Stimulated activated CD4-positive, alpha-beta T cell treated with anti-CD3 and anti-CD28 coated beads, Interleukin-1b, Interleukin-23, amount 100 ng/mL, for 4 hours (primary cell): ENCODE data around the gene JMJD4.

Source experiments
- DNase-seq, 2 donors: peaks; one replicate each; pipeline ENCODE4 v3.0.0-alpha.2; 2020; ENCODE audit warnings: low read depth in 2 of 2

Gene JMJD4

GRCh38 chr1:227768640-227769039 is 33.5 kb upstream of the JMJD4 start:
- DNase-seq = no peak

GRCh38 chr1:227768125-227768439 is 33.0 kb upstream of the JMJD4 start:
- DNase-seq = no peak

DNA sequence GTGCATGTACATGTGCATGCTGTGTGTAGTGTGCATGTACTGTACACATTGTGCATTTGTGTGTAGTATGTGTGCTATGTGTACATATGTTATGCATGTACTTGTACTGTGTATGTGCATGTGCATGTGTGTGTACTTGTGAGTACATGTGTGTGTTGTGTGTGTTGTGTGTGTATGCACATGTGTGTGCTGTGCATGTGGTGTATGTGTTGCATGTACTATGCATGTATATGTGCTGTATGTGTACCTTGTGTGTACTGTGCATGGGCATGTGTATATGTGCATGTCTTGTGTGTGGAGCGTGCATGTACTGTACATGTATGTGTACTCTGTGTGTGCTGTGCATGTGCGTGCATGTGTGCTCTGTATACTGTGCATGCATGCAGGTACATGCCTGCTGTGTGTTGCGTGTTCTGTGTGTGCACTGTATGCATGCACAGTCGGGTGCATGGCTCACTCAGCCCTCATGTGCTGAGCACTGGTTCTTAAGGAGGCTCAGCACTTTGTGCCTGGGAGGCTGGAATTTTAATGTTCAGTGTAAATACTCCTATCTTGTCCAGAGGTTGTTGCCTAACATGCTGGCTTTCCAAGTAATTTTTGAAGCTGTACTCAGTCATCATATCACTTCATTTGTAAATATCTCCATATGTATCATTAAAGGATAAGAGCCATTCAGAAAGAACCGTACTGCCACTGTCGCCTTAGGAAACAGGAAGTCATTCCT is 32.5 kb upstream of the JMJD4 start:
- DNase-seq = no peak

- DNase-seq = no peak
Measured at GRCh38 chr1:227766653-227767277, 31.7 kb upstream of the JMJD4 start.

DNA sequence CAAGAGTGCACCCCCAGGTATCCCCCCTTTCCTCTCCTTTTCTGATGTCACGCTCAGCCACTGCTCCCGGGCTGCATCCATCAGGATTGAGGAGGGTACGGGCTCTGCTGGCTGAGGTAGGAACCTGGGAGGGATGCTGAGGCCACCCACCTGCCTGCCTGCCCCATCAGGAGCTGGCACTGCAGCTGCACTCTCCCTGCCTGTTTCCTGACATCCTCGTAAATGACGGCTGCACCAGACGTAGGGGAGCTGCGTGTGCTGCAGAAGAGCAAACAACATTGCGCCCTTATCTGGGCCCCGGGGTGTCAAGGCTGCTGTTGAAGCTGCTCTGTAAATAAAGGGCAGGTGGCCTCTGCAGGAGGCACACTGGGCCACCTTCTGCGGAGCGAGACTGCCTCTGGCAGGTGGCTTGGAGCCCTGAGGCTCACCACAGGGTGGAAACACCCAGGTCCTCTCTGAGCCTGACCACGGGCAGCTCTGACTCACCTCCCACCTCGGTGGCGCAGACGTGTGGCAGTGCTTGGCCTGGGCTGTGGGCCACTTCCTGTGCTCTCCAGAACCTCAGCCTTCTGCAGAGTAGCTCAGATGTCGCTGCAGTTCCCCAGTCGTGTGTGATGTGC is 31.0 kb upstream of the JMJD4 start:
- DNase-seq = peak in 1 of 2 donors; percentile 24

DNA sequence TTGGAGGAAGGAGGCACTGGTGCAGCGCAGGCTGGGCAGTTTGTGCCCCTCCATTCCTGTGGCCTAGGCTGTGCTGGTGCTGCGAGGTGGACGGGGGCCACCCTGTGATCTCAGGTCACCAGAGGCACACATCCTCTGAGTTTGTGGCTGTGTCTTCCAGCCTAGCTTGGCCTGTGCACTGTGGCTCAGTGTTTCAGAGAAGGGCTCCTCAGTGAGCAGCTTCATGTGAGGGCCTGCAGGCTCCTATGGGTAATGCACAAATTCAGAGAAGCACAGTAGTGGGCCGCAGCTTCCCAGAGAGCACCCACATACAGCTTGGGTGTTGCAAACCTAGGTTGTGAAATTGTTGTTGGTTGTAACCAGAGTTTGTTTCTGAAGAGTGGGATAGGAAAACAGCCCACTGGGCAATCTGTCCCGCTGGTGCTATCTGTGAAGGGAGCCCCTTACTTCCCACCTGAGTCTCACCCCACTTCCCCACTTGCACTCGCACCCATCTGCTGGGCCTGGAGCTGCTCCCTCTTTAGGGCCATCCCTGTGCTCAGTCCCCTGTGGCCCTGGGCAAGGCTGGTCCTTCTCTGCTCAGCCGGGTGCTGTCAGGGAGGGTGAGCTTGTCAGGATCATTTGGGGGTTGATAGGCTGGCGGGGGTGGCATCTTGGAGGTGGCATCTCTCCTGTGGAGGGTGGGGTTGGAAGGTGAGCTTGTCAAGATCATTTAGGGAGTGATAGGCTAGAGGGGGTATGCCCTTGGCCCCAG is 30.3 kb upstream of the JMJD4 start:
- no peak for DNase-seq

- no peak for DNase-seq
Measured at GRCh38 chr1:227764019-227764391, 28.9 kb upstream of the JMJD4 start.

DNA sequence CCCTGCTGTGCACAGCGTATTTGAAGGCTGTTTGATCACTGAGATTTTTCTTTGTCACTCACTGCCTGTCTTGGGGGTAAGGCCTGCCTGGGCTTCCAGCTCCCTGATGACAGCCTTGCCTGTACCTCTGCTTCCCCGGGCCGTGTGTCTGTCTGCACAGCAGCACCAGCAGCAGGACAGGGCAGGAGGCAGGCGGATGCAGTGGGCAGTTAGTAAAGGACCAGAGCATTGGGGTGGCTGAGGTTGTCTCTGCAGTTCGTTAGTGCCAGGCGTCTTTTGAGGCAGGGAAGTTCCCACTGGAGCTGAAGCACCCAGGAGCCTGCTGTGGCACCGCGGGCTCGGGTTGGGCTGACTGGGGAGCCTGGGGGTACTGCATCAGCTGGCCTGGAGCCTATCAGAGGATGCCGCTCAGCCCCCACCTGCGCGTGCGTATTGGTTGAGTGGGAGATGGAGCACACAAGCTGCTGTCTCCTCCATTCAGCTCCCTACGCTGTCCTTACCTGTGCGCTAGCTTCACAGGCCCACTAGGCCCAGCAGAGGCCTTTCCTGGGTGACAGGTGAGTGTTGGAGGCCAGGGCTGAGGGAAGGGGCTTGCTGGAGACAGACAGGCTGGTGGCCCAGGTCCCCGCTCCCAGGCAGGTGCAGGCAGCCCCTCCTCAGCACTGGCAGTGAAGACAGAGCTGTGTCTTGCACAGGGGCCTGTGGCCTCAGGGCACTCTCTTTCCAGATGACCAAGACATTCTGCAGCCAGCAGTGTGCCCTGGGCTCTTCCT is 28.3 kb upstream of the JMJD4 start:
- no peak for DNase-seq

DNA sequence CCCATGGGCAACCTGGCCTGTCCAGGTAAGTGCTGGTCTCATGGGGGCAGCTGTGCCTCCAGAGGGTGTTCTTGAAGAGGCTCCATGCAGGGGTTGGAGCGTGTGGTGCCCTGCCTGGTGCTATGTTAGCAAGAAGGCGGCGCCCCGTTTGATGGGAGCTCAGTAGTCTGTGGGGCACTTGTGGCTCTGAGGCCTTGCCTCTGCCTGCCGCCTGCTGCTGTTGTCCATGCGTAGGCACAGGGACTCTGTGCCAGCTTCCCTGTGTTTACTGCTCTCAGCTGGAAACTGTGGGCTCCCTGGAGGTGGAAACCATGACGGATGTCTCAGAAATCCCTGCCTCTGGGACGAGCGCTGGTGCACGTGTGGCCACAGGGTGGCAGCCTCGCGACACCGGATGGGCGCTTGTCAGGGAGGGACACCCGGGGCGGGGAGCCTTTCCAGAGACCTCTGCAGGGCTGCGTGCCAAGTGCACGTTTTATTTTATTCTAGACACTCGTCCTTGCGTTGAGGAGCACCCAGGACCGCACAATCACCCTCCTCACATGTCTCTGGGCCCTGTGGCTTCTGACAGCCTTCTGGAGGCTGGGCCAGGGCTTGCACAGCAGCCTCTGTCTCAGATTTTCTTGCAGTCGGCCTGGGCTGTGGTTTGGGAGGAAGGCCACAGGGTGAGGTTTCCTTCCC is 27.3 kb upstream of the JMJD4 start:
- DNase-seq = peak; percentile 74 to 78

GRCh38 chr1:227761621-227762230 is 26.6 kb upstream of the JMJD4 start:
- no peak for DNase-seq

GRCh38 chr1:227760377-227760776 is 25.3 kb upstream of the JMJD4 start:
- DNase-seq = no peak

DNA sequence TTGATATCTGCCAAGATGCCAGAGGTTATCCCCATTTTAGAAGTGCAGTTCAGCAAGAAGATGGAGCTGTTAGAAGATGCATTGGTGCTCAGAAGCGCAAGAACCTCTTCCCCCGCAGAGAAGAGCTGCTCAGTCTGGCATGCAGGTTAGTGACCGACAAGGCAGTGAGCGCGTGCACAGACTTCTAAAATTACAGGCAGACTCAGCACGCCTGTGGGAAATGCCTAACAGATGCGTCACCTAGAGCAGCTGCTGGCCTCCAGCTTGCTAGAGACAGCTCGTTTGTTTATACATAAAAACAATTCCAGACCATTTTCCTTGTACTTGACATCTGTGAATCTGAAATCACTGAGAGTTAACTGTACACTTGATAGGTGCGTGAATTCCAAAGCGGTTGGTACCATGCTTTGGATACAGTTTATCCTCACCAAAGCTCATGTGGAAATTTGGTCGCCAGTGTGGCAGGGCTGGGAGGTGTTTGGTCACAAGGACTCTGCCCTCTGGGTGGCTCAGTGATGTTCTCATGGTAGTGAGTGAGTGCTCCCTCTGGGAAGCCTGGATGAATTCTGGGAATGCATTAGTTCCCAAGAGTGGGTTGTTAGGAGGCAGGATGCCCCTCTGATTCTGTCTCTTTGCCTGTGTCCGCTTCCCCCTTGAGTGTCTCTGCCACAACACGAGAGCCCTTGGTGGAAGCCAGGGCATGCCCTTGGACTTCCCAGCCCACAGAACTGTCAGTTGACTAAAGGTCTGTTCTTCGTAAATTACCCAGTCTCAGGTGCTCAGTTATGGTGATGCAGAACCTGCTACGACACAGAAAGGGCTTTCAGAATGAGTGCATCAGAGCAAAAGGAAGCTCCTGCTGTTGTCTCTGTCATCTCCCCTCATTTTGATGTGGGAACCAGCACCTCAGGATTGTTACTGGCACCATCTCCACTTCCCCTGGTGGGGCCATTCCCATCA is 24.5 kb upstream of the JMJD4 start:
- DNase-seq = no peak

DNA sequence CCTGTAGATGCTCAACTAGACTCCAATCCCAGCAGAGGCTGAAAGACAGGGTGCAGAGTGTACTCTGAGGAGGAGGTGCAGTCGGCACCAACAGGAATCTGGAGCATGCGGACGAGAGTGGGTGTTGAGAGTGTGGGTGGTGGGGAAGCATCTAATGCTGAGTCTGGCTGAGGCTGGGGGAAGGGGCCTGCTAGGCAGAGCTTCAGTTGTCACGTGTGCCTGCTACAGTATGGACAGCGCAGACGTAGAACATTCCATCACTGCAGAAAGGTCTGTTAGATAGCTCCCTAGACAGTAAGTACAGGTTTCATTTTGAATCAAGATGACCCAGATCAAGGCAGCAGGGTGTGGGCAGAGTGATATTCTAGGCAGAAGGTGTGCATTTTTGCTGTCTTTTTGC is 23.3 kb upstream of the JMJD4 start:
- no peak for DNase-seq

GRCh38 chr1:227757781-227758180 is 22.7 kb upstream of the JMJD4 start:
- DNase-seq = no peak

- DNase-seq = no peak
Measured at GRCh38 chr1:227756172-227756959, 21.3 kb upstream of the JMJD4 start.

GRCh38 chr1:227754958-227755357 is 19.9 kb upstream of the JMJD4 start:
- DNase-seq = no peak

- no peak for DNase-seq
Measured at GRCh38 chr1:227753999-227754711, 19.1 kb upstream of the JMJD4 start.
